RKO (cell line): ENCODE measurements around the gene MAT1A.
"Not testable (repeated sequence)": the region's sequence is repeated elsewhere in the genome, so short reads cannot be mapped to it uniquely, and the experiment has no call there.

ENCODE experiments used
- DNase-seq: peaks from one replicate; pipeline ENCODE4 v3.0.0-alpha.2; 2016; ENCODE audit warnings: low spot score

MAT1A gene

DNA sequence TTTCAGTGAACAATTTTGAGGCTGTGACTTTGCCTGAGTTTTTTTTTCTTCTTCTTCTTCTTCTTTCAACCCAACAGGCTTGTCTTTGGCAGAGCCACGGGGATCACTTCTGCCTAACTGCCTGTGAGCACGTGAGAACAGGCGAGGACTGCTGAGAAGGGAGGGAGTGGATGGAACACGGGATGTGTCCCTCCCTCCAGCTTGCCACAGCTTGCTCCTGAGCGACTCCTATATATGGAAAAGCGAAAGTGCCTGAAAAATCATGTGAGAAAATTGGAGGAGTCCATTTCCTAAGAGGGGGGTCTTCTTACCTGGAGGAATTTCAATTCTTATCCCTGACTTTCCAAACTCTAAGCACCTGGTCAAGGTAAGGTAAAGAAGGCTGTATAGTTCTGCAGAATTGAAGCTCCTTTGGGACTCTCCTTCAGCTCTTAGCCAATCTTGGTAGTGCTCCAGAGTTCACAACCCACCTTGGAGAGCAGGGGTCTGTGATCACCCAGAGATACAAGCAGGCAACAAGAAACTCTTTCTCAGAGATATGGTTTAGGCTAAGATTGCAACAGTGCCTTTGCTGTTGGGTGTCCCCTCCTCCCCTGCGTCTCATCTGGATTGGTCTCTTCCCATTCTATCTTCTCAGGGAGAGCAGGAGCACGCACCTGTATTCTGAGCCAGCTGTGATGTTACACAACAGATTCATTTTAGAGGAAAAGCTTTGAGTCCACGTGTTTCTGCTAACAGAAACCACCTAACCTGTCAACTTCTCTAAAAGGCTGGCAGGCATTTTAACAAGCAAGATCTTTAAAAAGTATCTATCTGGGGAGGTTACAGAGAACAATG, at the start of gene MAT1A:
Gene MAT1A (minus strand): TSS at position 208 of the 837 bp plus-strand sequence. CDS start 235 bp downstream, outside the sequence.
- peak; percentile 14 for DNase-seq

- no peak for DNase-seq
Measured at GRCh38 chr10:80333983-80334382, 44.5 kb upstream of the MAT1A start.

GRCh38 chr10:80324891-80325364, 35.5 kb upstream of the MAT1A start:
- DNase-seq, result no peak

GRCh38 chr10:80324086-80324485, 34.6 kb upstream of the MAT1A start:
- DNase-seq, result peak; percentile 50

- no peak for DNase-seq
Measured at GRCh38 chr10:80323311-80323710, 33.9 kb upstream of the MAT1A start.

DNA sequence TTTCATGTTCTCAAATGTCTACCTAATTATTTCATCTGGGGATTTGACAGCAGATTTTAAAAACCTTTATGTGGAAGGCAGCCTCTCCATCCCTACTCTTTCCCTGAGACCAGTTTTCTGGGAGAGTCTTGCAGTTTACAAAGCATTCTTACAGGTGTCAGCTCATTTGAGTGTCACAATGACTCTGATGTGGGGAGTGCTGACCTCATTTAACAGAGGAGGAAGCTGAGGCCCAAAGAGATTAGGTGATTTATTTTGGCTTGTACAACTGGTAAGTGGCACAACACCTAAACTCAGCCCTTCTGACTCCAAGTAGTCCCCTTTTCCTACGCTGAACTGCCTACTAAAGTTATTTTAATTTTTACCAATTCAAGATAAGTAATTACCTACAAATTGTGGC, 33.3 kb upstream of the MAT1A start:
- no peak for DNase-seq

- no peak for DNase-seq
Measured at GRCh38 chr10:80322158-80322557, 32.7 kb upstream of the MAT1A start.

GRCh38 chr10:80321183-80321582, 31.7 kb upstream of the MAT1A start:
- DNase-seq, result no peak

DNA sequence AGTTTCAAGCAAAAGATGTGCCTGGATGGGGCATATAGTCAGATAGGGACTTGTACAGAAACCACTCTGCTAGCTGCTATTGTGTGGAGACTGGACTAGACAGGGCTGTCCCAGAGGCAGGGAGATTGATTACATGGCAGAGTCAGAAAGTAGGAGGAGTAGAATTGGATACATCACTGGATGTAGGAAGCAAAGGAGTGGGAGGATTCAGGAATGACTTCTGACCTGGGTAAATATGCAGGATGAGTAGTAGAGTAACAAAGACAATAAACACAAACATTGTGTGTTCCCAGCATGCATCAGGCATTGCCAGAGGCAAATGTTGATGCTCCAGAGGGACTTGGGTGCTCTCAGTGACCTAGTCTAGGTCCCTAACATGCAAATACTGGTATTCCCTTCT, 30.9 kb upstream of the MAT1A start:
- no peak for DNase-seq

DNA sequence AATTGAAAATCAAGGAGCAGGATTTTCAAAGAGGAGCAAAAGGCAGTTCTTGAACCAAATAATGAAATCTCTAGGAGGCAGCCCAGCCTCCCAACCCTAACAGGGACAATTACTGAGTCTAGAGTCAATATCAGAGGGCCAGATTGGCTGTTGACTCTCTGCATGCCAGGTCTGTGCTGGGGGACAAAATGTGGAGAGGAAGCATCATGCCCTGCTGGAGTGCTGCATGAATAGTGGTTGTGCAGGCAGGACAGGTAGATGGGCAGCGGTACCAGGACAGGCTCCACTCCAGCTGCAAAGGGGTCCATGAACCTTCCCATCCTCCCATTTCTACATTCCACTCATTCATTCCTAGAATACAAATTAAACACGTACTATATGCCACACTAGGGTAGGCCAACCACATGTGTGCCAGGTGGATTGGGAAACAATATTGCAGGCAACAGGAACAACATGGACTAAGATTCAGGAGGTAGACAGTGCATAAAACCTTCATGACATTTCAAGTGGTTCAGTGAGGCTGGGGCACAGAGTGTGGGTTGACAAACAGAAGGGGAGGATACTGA, 30.4 kb upstream of the MAT1A start:
- no peak for DNase-seq

DNA sequence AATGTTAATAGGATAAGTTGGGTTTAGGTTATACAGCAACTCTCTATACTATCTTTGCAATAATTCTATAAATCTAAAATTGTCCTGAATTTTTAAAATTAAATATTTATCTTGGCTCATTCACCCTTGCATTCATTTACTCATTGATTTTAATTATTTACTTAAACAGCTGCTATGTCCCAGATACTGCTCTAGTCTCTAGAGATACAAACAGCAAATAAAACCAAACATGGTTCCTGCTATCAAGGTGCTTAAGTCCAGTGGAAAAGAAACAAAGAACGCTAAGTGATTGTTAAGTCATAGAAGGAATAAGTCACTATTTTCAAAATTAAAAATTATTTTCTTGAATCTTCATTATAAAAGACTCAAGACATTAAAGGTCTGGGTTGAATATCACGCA, 29.9 kb upstream of the MAT1A start:
- no peak for DNase-seq

DNA sequence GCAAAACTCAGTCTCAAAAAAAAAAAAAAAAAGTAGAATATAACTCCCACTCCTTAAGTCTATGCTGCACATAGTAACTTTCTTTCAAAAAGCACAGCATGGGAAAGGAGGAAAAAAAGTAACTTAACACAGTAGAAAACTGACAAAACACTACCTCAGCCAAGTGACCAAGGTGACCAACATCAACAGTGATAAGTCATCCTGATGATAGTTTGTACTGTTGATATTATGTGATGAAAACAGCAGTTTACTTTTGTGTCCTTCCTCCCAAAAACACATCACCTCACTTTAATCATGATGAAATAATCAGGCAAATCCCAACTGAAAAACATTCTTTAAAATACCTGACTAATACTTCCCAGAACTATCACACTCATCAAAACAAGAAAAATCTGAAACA, 29.3 kb upstream of the MAT1A start:
- no peak for DNase-seq

DNA sequence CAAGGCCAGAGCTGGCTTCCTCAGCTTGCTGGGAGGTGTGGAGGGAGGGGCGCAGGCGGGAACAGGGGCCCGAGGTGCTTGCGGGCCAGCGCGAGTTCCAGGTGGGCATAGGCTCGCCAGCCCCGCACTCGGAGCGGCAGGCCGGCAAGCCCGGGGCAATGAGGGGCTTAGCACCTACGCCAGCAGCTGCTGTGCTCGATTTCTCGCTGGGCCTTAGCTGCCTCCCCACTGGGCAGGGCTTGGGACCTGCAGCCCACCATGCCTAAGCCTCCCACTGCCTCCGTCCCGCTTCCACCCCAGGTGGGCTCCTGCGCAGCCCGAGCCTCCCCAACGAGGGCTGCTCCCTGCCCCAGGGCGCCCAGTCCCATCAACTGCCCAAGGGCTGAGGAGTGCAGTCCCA, 25.9 kb upstream of the MAT1A start:
- no peak for DNase-seq

DNA sequence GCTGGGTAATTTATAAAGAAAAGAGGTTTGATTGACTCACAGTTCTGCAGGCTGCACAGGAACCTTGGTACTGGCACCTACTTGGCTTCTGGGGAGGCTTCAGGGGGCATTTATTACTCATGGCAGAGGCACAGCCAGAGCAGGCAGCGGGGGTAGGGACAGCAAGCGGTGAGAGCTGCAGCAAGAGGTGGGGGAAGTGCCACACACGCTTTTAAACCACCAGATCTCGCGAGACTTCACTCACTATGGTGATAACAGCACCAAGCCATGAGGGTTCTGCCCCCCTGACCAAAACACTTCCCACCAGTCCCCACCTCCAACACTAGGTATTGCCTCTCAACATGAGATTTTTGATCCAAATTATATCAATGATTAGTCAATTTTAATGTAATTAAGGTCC, 24.1 kb upstream of the MAT1A start:
- no peak for DNase-seq

GRCh38 chr10:80305989-80306388, 16.5 kb upstream of the MAT1A start:
- not testable (repeated sequence) for DNase-seq

DNA sequence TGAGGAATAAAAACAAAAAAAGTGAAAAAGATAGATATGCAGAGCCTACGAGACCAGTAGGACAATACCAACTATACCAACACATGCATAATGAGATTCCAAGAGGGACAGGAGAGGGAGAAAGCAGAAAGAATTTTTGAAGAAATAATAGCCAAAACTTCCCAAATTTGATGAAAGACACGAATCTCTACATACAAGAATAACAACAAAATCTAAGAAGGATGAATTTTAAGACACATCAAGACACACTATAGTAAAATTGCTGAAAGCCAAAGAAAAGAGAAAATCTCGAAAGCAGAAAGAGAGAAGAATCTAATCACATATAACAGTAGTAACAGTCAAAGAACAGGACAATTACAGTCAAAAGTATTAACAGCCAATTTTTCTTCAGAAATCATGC, 7.5 kb upstream of the MAT1A start:
- no peak for DNase-seq

DNA sequence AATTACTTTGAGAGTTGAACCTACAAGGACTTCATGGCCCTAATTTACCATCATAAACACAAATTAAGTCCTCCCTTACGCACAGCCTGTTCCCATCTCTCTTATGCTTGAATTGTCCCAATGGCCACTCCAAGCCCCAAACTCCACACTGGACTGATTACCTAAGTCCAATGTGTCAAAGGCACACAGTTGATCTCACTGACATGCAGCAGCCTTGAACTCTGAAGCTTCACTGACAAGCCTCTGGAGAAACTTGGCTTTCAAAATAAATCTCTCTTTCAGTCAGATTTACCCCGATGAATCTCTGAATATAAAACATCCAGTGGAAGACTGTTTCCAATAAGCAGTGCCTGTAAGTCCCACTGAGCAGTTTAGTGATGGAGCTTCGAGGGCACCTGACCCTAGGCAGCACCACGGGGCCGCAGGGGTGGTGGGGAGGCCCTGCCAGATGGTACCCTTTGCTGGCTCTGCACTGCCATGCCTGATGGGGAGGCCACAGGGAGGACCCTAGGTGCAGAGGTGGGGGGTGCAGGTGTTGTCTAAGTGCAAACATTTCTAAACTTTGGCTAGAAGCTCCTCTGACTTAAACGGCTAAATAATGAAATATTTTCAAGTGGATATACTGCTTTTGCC, 3.3 kb upstream of the MAT1A start:
- DNase-seq, result no peak

DNA sequence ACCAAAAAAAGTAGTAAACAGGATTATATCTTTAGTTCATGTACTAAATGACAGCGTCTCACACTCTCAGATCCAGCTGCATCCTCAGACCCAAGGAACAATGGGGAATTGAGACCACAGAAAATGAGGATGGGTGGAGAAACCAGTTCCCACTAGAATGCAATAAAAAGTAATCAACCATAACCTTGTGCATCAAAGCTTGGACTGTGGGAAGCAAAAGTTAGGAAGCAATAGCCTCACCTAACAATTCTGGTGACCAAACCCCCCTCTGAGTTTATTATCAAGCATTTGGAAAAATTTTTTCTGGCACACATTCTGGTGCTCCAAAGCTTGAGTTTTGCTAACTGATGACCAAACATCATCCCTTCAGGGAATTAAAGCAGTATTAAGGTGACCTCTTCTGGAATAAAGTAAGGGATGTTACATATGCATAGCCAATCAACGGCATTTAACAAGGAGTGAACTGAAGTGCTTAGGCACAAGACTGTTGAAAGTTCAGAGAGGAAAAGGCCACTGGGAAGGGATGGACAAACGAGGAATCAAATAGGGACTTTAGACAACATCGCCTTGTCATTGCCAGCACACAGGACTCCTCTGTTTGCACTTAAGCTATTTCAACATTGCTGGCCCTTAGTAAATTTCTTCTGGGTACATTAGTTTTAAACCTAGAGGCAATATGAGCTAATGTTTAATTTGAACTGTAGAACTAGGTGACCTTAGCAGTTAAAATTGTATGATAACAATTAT, 1.2 kb upstream of the MAT1A start:
- no peak for DNase-seq

DNA sequence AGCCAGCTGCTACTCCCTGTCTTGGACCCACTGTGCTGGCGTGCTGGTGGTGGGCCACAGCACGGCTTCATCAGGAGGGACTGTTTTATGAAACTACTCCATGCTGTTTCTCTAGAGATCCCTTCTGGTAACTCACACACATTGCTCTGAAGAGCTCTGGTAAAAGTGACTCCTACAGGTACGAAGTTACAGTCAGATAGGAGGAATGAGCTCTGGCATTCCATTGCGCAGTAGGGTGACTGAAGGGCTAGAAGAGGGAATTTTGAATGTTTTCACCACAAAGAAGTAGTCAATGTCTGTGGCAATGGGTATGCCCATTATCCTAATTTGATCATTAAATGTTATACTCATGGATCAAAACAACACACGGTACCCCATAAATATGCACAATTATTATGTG, 609 bp downstream of the MAT1A start:
- no peak for DNase-seq

GRCh38 chr10:80284522-80284921, 4.9 kb downstream of the MAT1A start:
- no peak for DNase-seq

- no peak for DNase-seq
Measured at GRCh38 chr10:80283536-80284199, 5.8 kb downstream of the MAT1A start.

DNA sequence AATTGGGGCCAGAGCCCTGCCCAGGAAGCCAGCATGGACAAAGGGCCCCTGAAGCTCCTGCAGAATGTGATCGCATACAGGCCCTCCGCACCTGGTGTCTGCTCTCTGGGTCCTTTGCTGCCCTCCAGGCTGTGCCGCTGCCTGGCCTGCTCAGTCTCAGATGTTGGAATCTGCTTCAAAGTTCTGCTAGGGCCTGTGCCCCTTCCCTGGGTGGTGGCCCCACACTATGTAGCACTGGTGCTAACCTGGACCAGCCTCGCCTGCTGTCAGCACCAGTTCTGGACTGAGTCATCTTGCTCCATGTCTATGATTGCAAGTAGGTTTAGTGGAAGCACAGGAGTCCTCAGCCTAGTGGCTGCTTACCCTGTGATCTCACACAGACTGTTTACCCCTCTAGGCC, 6.3 kb downstream of the MAT1A start:
- DNase-seq, result no peak
